Measurements from ENCODE around the gene CCDC183.
A peak's percentile ranks its signal among the peaks of the same experiment; 100 is the strongest.

DNA sequence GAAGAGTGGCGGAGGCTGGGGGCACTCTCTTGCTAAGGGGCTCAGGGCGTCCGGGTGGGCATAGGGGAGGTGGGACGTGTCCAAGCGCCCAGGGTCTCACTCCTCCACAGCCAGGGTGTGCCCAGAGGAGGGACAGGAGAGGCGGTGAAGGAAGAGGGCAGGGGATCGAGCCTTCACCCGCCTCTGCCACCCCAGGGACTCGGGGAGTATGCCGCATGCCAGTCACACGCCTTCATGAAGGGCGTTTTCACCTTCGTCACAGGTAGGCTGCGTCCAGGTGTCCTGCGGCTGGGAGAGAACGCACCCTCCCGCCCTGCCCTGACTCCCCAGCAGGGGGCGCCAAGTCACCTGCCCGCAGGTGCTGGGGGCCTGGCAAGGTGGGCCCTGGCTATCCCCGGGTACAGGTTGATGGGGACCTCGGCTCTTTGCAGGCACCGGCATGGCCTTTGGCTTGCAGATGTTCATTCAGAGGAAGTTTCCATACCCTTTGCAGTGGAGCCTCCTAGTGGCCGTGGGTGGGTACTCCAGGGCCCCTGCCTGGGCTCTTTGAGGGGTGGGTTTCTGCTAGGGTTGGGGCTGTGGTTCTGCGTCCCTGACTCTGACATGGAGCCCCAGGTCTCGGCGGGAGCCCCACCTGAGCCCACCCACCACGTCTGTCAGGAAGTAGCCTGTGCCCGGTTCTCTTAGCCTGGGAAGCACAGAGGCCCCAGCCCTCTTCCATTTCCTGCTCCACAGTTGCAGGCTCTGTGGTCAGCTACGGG, 4.4 kb upstream of the CCDC183 start:
- TF ChIP-seq, protein P1, sequence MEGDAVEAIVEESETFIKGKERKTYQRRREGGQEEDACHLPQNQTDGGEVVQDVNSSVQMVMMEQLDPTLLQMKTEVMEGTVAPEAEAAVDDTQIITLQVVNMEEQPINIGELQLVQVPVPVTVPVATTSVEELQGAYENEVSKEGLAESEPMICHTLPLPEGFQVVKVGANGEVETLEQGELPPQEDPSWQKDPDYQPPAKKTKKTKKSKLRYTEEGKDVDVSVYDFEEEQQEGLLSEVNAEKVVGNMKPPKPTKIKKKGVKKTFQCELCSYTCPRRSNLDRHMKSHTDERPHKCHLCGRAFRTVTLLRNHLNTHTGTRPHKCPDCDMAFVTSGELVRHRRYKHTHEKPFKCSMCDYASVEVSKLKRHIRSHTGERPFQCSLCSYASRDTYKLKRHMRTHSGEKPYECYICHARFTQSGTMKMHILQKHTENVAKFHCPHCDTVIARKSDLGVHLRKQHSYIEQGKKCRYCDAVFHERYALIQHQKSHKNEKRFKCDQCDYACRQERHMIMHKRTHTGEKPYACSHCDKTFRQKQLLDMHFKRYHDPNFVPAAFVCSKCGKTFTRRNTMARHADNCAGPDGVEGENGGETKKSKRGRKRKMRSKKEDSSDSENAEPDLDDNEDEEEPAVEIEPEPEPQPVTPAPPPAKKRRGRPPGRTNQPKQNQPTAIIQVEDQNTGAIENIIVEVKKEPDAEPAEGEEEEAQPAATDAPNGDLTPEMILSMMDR (IDR thresholded peaks at IDR 0.05), result peak; percentile 71 to 97
- TF ChIP-seq EP300 (IDR thresholded peaks at IDR 0.05), result no peak
- TF ChIP-seq POLR2AphosphoS5 (IDR thresholded peaks at IDR 0.05), result peak in 1 of 3 donors; percentile 12

Data from suprapubic skin (tissue), 4 donors.